Parathyroid adenoma (tissue), 2 donors: ENCODE results near the gene MYL3.
"Not testable (repeated sequence)": the region's sequence is repeated elsewhere in the genome, so short reads cannot be mapped to it uniquely, and the experiment has no call there.

Experiments
- H2AFZ ChIP-seq: fragments of 300-600 bp; sonication (generic); one replicate; pipeline ENCODE4 v1.7.0; 2017; ENCODE audit warnings: antibody characterized with exemption, mild to moderate bottlenecking
- H3K27ac ChIP-seq: fragments of 300-600 bp; sonication (generic); one replicate; pipeline ENCODE4 v1.7.0; 2017
- H3K27me3 ChIP-seq: fragments of 300-600 bp; sonication (generic); one replicate; pipeline ENCODE4 v1.7.0; 2017; ENCODE audit warnings: low read length; ENCODE audit not compliant: control insufficient read depth, insufficient read depth
- H3K36me3 ChIP-seq: fragments of 300-600 bp; sonication (generic); one replicate; pipeline ENCODE4 v1.7.0; 2017; ENCODE audit warnings: low read length; ENCODE audit not compliant: control insufficient read depth, insufficient read depth
- H3K4me1 ChIP-seq: fragments of 300-600 bp; sonication (generic); one replicate; pipeline ENCODE4 v1.7.0; 2017; ENCODE audit warnings: control low read depth
- H3K4me2 ChIP-seq: fragments of 300-600 bp; sonication (generic); one replicate; pipeline ENCODE4 v1.7.0; 2017; ENCODE audit warnings: low read length
- H3K4me3 ChIP-seq: fragments of 300-600 bp; sonication (generic); one replicate; pipeline ENCODE4 v1.7.0; 2017; ENCODE audit warnings: low read depth, low read length
- H3K79me2 ChIP-seq: fragments of 300-600 bp; sonication (generic); one replicate; pipeline ENCODE4 v1.7.0; 2017; ENCODE audit warnings: control low read depth
- H3K9ac ChIP-seq: fragments of 300-600 bp; sonication (generic); one replicate; pipeline ENCODE4 v1.7.0; 2017; ENCODE audit warnings: mild to moderate bottlenecking
- H3K9me3 ChIP-seq: fragments of 300-600 bp; sonication (generic); one replicate; pipeline ENCODE4 v1.7.0; 2017; ENCODE audit warnings: low read length; ENCODE audit not compliant: control insufficient read depth
- TF ChIP-seq, protein P1 (sequence below): fragments of 300-600 bp; sonication (generic); IDR thresholded peaks from one replicate; pipeline ENCODE4 v1.7.0; 2017; ENCODE audit warnings: antibody characterized with exemption, mild to moderate bottlenecking
- donor health status: primary hyperparathyroidism.

Gene MYL3

DNA sequence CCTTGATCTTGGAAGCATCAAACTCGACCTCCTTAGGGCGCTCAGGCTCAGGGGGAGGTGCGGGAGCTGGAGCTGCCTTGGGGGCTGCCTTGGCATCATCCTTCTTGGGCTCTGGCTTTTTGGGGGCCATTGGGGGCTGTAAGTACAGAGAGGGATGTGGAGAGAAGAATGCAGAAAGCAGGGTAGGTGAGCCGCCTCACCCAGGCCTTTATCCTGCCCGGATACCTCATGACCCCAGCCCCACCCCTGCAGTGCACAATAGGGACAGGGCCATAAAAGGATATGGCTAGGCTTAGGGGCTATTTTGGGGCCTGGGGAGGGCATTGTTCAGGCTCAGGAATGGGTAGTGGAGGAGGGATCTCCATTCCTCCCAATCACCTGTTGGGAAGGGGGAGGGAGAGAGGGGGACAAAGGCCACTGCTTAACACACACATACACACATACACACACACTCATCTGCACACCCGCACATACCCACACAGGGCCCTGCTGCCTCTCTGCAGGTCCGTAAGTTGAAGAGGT is at the start of gene MYL3:
Gene MYL3 (minus strand): TSS at position 184 of the 522 bp plus-strand sequence. CDS start 54 bp downstream, at position 130.
- peaks cover 12% of the 10 kb centered on the region for H3K4me1 ChIP-seq
- no peak within 1 kb of the TSS for H3K4me2 ChIP-seq
- no peak within 1 kb of the TSS for H3K27ac ChIP-seq
- no peaks in the 10 kb centered on the region for H3K36me3 ChIP-seq
- no peaks in the 10 kb centered on the region for H3K27me3 ChIP-seq
- TF ChIP-seq, protein P1, sequence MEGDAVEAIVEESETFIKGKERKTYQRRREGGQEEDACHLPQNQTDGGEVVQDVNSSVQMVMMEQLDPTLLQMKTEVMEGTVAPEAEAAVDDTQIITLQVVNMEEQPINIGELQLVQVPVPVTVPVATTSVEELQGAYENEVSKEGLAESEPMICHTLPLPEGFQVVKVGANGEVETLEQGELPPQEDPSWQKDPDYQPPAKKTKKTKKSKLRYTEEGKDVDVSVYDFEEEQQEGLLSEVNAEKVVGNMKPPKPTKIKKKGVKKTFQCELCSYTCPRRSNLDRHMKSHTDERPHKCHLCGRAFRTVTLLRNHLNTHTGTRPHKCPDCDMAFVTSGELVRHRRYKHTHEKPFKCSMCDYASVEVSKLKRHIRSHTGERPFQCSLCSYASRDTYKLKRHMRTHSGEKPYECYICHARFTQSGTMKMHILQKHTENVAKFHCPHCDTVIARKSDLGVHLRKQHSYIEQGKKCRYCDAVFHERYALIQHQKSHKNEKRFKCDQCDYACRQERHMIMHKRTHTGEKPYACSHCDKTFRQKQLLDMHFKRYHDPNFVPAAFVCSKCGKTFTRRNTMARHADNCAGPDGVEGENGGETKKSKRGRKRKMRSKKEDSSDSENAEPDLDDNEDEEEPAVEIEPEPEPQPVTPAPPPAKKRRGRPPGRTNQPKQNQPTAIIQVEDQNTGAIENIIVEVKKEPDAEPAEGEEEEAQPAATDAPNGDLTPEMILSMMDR: no peak
- no peaks in the 10 kb centered on the region for H3K9me3 ChIP-seq
- H3K79me2 ChIP-seq: no peaks in the 10 kb centered on the region
- no peak within 1 kb of the TSS for H3K9ac ChIP-seq
- no peak within 1 kb of the TSS for H3K4me3 ChIP-seq
- no peak within 1 kb of the TSS for H2AFZ ChIP-seq

DNA sequence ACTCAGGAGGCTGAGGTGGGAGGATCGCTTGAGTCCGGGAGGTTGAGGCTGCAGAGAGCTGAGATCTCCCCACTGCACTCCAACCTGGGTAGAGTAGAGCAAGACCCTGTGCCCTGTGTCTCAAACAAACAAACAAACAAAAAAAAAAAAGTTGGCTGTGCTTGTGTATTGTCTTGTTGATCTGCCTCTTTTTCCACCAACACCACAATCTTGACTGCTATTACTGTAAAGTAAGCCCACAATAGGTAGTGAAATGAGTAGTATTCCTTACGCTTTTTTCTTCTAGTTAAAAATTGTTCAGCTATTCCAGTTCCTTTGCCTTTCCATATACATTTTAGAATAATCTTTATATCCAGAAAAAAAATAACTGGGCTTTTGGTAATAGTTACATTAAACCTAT is 49.7 kb upstream of the MYL3 start:
- Histone ChIP-seq H3K4me3 (no peak overlapping the region), H2AFZ (no peak overlapping the region)

DNA sequence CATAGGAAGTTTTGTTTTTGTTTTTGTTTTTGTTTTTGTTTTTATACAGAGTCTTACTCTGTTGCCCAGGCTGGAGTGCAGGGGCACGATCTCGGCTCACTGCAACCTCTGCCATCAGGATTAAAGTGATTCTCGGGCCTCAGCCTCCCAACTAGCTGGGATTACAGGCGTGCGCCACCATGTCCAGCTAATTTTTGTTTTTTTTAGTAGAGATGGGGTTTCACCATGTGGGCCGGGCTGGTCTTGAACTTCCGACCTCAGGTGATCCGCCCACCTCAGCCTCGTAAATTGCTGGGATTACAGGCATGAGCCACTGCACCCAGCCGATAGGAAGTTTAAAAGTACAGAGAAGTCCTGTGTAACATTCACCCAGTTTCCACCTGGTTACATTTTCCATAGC is 47.7 kb upstream of the MYL3 start:
- H3K36me3 ChIP-seq, H3K4me1 ChIP-seq, H3K4me2 ChIP-seq, H3K27me3 ChIP-seq, H3K4me3 ChIP-seq, H3K27ac ChIP-seq, H2AFZ ChIP-seq, H3K79me2 ChIP-seq, H3K9ac ChIP-seq, H3K9me3 ChIP-seq: not testable (repeated sequence)

More for the DNA sequence above, 49.7 kb upstream of the MYL3 start:
- Histone ChIP-seq H3K4me1 (peaks cover 8% of the 10 kb centered on the region), H3K36me3 (no peaks in the 10 kb centered on the region), H3K79me2 (no peaks in the 10 kb centered on the region), H3K9ac (no peak overlapping the region), H3K27ac (no peak overlapping the region), H3K27me3 (no peaks in the 10 kb centered on the region), H3K4me2 (no peak overlapping the region), H3K9me3 (no peaks in the 10 kb centered on the region)
- TF ChIP-seq, protein P1: no peak

DNA sequence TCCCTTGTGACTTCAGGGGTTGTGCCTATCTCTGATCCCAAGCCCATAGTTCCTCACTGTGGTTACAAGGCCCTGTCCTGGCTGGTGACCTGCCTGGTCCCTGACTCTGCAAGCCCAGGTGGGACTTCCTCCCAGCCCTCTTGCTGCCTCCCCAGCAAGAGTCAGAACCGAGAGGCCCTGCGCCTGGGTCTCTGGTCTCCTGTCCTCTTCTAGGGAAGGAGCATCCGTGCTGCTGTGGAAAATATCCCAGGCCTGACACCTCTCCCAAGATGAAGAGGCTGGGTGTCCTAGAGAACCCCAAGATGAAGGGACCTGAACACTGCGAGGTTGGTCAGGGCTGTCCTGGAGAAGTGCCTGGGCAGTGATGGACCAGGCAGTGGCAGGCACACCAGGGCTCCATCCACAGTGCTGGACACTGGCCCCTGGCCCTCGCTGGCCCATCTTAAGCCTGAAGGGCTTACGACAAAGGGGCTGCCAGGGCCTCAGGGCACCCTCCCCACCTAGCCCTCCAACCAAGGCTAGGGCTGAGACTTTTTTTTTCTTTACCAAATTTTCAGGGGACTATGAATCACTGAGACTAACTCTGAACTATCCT is 47.0 kb upstream of the MYL3 start:
- Histone ChIP-seq H3K79me2 (no peaks in the 10 kb centered on the region), H2AFZ (no peak overlapping the region), H3K9me3 (no peaks in the 10 kb centered on the region), H3K4me2 (no peak overlapping the region), H3K27ac (no peak overlapping the region), H3K4me3 (no peak overlapping the region), H3K4me1 (peaks cover 8% of the 10 kb centered on the region), H3K9ac (no peak overlapping the region), H3K27me3 (no peaks in the 10 kb centered on the region), H3K36me3 (no peaks in the 10 kb centered on the region)
- TF ChIP-seq, protein P1: no peak

DNA sequence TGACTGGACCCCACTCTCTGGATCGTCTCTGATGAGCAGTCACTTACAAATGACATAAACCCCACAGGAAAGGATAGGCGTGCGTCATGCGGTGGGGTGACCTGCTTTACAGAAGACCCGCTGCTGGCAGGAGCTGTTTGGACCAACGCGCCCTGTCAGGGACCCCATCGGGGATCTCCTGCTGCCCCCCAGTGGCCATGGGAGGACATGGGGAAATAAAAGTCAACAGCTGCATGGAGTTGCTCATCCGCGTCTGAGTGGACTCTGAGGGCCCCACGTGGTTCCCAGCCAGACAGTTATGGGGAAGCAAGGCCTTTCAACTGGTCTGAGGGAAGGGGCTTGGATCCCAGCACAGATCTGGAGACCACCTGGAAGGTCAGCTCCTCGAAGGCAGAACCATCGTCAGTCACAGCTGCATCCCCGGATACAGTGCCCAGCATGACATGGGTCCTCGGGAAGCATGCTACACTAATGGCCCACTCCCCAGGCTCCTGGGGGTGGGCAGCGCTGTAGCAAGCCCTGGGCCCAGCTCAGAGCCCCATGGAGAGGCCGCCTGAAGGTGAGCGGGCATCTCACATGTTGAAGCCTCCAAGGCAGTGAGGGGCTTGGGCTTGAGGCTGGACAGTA is 46.4 kb upstream of the MYL3 start:
- Histone ChIP-seq H3K9me3 (no peaks in the 10 kb centered on the region), H3K79me2 (no peaks in the 10 kb centered on the region), H3K4me2 (no peak overlapping the region), H3K4me3 (no peak overlapping the region), H2AFZ (peak overlapping the region; percentile 47), H3K27ac (no peak overlapping the region), H3K4me1 (peaks cover 8% of the 10 kb centered on the region), H3K9ac (no peak overlapping the region), H3K27me3 (no peaks in the 10 kb centered on the region), H3K36me3 (no peaks in the 10 kb centered on the region)
- TF ChIP-seq, protein P1: peak; percentile 88
